HT1080 (cell line): ENCODE results near the gene USPL1. TPM values are rescaled to one million over a fixed set of nuclear protein-coding genes. Genes with fewer than 3 reads are reported as not detected.

Experiments used
- DNase-seq: peaks from one replicate; pipeline ENCODE4 v3.0.0-alpha.2; 2015; ENCODE audit warnings: low read depth
- total RNA-seq: library from RNA; depleted of rRNA; stranded (reverse); fragments of >200 nt; shearing (Covaris generic); gene quantifications from 2 replicates; pipeline ENCODE4 v1.2.3, GENCODE V29; 2014

USPL1 gene
- total RNA-seq, 1 experiment from 2014 or later, result 10.7 TPM

- DNase-seq, result no peak
These were observed 38.5 kb downstream of the USPL1 start for GRCh38 chr13:30656178-30656577.

GRCh38 chr13:30659980-30660379, 42.3 kb downstream of the USPL1 start:
- no peak for DNase-seq

GRCh38 chr13:30660796-30661195, 43.1 kb downstream of the USPL1 start:
- no peak for DNase-seq

- DNase-seq, result no peak
These were observed 47.1 kb downstream of the USPL1 start for GRCh38 chr13:30664689-30665275.

GRCh38 chr13:30665638-30666037, 47.9 kb downstream of the USPL1 start:
- DNase-seq, result no peak

- no peak for DNase-seq
These were observed 48.4 kb downstream of the USPL1 start for GRCh38 chr13:30666113-30666512.

- no peak for DNase-seq
These were observed 49.3 kb downstream of the USPL1 start for GRCh38 chr13:30667014-30667413.

GRCh38 chr13:30668312-30668711, 50.6 kb downstream of the USPL1 start:
- no peak for DNase-seq

GRCh38 chr13:30671271-30671815, 53.6 kb downstream of the USPL1 start:
- no peak for DNase-seq

- DNase-seq, result peak; percentile 90
These were observed 56.2 kb downstream of the USPL1 start for GRCh38 chr13:30673669-30674521.

GRCh38 chr13:30675717-30676116, 58.0 kb downstream of the USPL1 start:
- DNase-seq, result no peak

- peak; percentile 44 for DNase-seq
These were observed 59.0 kb downstream of the USPL1 start for GRCh38 chr13:30676672-30677071.

GRCh38 chr13:30679483-30680330, 62.0 kb downstream of the USPL1 start:
- DNase-seq, result peak; percentile 26

- no peak for DNase-seq
These were observed 64.1 kb downstream of the USPL1 start for GRCh38 chr13:30681843-30682242.

- no peak for DNase-seq
These were observed 67.7 kb downstream of the USPL1 start for GRCh38 chr13:30685320-30685859.

- DNase-seq, result no peak
These were observed 68.3 kb downstream of the USPL1 start for GRCh38 chr13:30685987-30686386.

- DNase-seq, result no peak
These were observed 69.9 kb downstream of the USPL1 start for GRCh38 chr13:30687601-30688000.

GRCh38 chr13:30689752-30690151, 72.0 kb downstream of the USPL1 start:
- DNase-seq, result no peak

- peak; percentile 71 for DNase-seq
These were observed 72.8 kb downstream of the USPL1 start for GRCh38 chr13:30690282-30691188.

- no peak for DNase-seq
These were observed 74.4 kb downstream of the USPL1 start for GRCh38 chr13:30692113-30692512.
